Measurements from ENCODE around the gene DVL3. TPM values are rescaled to one million over a fixed set of nuclear protein-coding genes. Genes with fewer than 3 reads are reported as not detected.

DVL3 gene
- total RNA-seq, 1 experiment from 2014 or later, result 60.7 TPM

GRCh38 chr3:184175506-184175905 lies 20.3 kb downstream of the DVL3 start:
- DNase-seq (ENCODE audit: low read depth, low spot score) (no peak), ATAC-seq (no peak)
- H3K4me1 ChIP-seq (ENCODE audit: control insufficient read depth in 1 of 2, insufficient read depth in 2 of 2, low read length in 2 of 2), result peaks cover 10 to 30% of the 10 kb centered on the region in 2 experiments
- H3K27ac ChIP-seq (ENCODE audit: low read depth, low read length), result peak overlapping the region; percentile 92
- peaks cover 24 to 37% of the 10 kb centered on the region in 2 experiments for H3K36me3 ChIP-seq (ENCODE audit: control insufficient read depth in 1 of 2, insufficient read depth in 2 of 2, low read length in 2 of 2)
- ChIA-PET CTCF (interaction anchor here (1.6 kb wide), 1 partner anchor 11 kb away, joined by 5 read pairs; the partner anchor contains the start of gene ABCF3), POLR2A (interaction anchor here (0.6 to 1.7 kb wide), 2 partner anchors 10 to 86 kb away, joined by 3 to 4 read pairs; partner anchors contain the start of gene ABCF3), RAD21 (ENCODE audit: low non-redundant PET in 1 of 2, low total read pairs in 2 of 2, uncharacterized antibody in 2 of 2, unreplicated experiment in 2 of 2) (no interaction called here)
- peaks cover 51% of the 10 kb centered on the region for H3K79me2 ChIP-seq (ENCODE audit: insufficient read depth, low read length)
- H3K4me3 ChIP-seq (replicated peaks in 1 of 2; ENCODE audit: low read depth in 1 of 2, low read length in 2 of 2), result peak overlapping the region; percentile 96
- no peaks in the 10 kb centered on the region for H3K9me3 ChIP-seq (ENCODE audit: control insufficient read depth in 1 of 2, insufficient read depth in 1 of 2, low read depth in 1 of 2, low read length in 2 of 2)
- H2AFZ ChIP-seq (ENCODE audit: low read depth, low read length, poor library complexity, severe bottlenecking), result no peak overlapping the region
- intact Hi-C loops (cut with micrococcal nuclease), result loop anchor here (2.0 kb wide), 1 partner anchor 41 kb away; the partner anchor contains the start of gene EIF2B5
- H3K4me2 ChIP-seq (ENCODE audit: low read length), result peak overlapping the region; percentile 89
- H3K27me3 ChIP-seq (ENCODE audit: insufficient read depth, low read length), result no peaks in the 10 kb centered on the region
- TF ChIP-seq, protein P1, sequence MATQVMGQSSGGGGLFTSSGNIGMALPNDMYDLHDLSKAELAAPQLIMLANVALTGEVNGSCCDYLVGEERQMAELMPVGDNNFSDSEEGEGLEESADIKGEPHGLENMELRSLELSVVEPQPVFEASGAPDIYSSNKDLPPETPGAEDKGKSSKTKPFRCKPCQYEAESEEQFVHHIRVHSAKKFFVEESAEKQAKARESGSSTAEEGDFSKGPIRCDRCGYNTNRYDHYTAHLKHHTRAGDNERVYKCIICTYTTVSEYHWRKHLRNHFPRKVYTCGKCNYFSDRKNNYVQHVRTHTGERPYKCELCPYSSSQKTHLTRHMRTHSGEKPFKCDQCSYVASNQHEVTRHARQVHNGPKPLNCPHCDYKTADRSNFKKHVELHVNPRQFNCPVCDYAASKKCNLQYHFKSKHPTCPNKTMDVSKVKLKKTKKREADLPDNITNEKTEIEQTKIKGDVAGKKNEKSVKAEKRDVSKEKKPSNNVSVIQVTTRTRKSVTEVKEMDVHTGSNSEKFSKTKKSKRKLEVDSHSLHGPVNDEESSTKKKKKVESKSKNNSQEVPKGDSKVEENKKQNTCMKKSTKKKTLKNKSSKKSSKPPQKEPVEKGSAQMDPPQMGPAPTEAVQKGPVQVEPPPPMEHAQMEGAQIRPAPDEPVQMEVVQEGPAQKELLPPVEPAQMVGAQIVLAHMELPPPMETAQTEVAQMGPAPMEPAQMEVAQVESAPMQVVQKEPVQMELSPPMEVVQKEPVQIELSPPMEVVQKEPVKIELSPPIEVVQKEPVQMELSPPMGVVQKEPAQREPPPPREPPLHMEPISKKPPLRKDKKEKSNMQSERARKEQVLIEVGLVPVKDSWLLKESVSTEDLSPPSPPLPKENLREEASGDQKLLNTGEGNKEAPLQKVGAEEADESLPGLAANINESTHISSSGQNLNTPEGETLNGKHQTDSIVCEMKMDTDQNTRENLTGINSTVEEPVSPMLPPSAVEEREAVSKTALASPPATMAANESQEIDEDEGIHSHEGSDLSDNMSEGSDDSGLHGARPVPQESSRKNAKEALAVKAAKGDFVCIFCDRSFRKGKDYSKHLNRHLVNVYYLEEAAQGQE (IDR thresholded peaks at IDR 0.05; ENCODE audit: low read depth), result no peak
- no peak for TF ChIP-seq EZH2phosphoT487 (IDR thresholded peaks at IDR 0.05; ENCODE audit: borderline replicate concordance)
- TF ChIP-seq POLR2AphosphoS5 (IDR thresholded peaks at IDR 0.05; ENCODE audit: low read depth, low read length), result no peak
- peak overlapping the region; percentile 96 for H3K9ac ChIP-seq (ENCODE audit: low read length)
- no peaks in the 10 kb centered on the region for H4K20me1 ChIP-seq (ENCODE audit: insufficient read depth)
- no peaks in the 10 kb centered on the region for H3K9me2 ChIP-seq (ENCODE audit: insufficient read depth)
- BruUV-seq (replicated peaks), result no TSS peak

DNA sequence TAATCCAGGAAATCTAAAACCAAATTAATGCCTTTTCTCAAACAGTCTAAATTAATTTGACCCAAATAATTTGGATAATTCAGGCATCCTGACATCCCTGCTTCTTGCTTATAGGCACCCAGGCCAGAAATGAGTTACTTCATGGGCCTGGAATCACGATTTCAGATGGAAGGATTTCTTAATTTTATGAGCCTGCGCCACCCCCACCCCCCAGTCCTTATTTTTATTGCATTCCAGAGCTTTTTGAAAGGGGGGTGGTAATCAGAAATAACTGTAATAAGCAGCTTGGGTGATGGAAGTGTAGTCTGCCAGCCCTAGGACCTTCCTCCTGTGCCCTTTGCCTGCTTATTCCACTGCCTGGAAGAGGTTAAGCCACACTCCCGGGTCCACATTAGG lies 20.8 kb downstream of the DVL3 start:
- BruUV-seq (replicated peaks), result TSS peak; percentile 87
- H3K79me2 ChIP-seq (ENCODE audit: insufficient read depth, low read length), result peaks cover 51% of the 10 kb centered on the region
- H3K4me1 ChIP-seq (ENCODE audit: control insufficient read depth in 1 of 2, insufficient read depth in 2 of 2, low read length in 2 of 2), result peaks cover 10 to 30% of the 10 kb centered on the region in 2 experiments
- CTCF ChIA-PET, result interaction anchor here (0.6 to 1.6 kb wide), 3 partner anchors 10 to 280 kb away, joined by 4 to 5 read pairs (median 4); partner anchors contain the start of genes ABCF3 and EEF1AKMT4
- peak overlapping the region; percentile 89 for H3K4me2 ChIP-seq (ENCODE audit: low read length)
- ATAC-seq (peak; percentile 17), DNase-seq (ENCODE audit: low read depth, low spot score) (no peak)
- no peaks in the 10 kb centered on the region for H4K20me1 ChIP-seq (ENCODE audit: insufficient read depth)
- H3K9me2 ChIP-seq (ENCODE audit: insufficient read depth), result no peaks in the 10 kb centered on the region
- peak overlapping the region; percentile 96 for H3K4me3 ChIP-seq (replicated peaks in 1 of 2; ENCODE audit: low read depth in 1 of 2, low read length in 2 of 2)
- H2AFZ ChIP-seq (ENCODE audit: low read depth, low read length, poor library complexity, severe bottlenecking), result no peak overlapping the region
- intact Hi-C loops (cut with micrococcal nuclease), result loop anchor here (2.0 kb wide), 2 partner anchors 41 to 73 kb away; partner anchors contain the start of genes ALG3, EEF1AKMT4 and EIF2B5
- peak overlapping the region; percentile 96 for H3K9ac ChIP-seq (ENCODE audit: low read length)
- peak overlapping the region; percentile 92 for H3K27ac ChIP-seq (ENCODE audit: low read depth, low read length)
- H3K36me3 ChIP-seq (ENCODE audit: control insufficient read depth in 1 of 2, insufficient read depth in 2 of 2, low read length in 2 of 2), result peaks cover 28 to 42% of the 10 kb centered on the region in 2 experiments
- H3K27me3 ChIP-seq (ENCODE audit: insufficient read depth, low read length), result no peaks in the 10 kb centered on the region
- POLR2A ChIA-PET, result interaction anchor here (1.2 kb wide), 2 partner anchors 8 to 10 kb away, joined by 4 to 12 read pairs; partner anchors contain the start of gene ABCF3
- RAD21 ChIA-PET (ENCODE audit: low non-redundant PET in 1 of 2, low total read pairs in 2 of 2, uncharacterized antibody in 2 of 2, unreplicated experiment in 2 of 2), result interaction anchor here in 1 of 2 experiments (0.6 kb wide), 1 partner anchor 16 kb away, joined by 3 read pairs; no protein-coding TSS in a partner anchor
- H3K9me3 ChIP-seq (ENCODE audit: control insufficient read depth in 1 of 2, insufficient read depth in 1 of 2, low read depth in 1 of 2, low read length in 2 of 2), result no peaks in the 10 kb centered on the region
- no peak for TF ChIP-seq TCF7L2 (IDR thresholded peaks at IDR 0.05; ENCODE audit: borderline replicate concordance, extremely low read depth, insufficient read depth, insufficient read length)
- no peak for TF ChIP-seq JUND (IDR thresholded peaks at IDR 0.05)
- TF ChIP-seq, protein P1 (IDR thresholded peaks at IDR 0.05; ENCODE audit: low read depth), result no peak
- TF ChIP-seq, protein P2, sequence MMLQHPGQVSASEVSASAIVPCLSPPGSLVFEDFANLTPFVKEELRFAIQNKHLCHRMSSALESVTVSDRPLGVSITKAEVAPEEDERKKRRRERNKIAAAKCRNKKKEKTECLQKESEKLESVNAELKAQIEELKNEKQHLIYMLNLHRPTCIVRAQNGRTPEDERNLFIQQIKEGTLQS (IDR thresholded peaks at IDR 0.05), result no peak
- TF ChIP-seq SIN3A (IDR thresholded peaks at IDR 0.05; ENCODE audit: low read depth), result no peak
- TF ChIP-seq RAD21 (IDR thresholded peaks at IDR 0.05; ENCODE audit: low read depth), result no peak
- no peak for TF ChIP-seq SRF (IDR thresholded peaks at IDR 0.05; ENCODE audit: low read depth)
- TF ChIP-seq EZH2phosphoT487 (IDR thresholded peaks at IDR 0.05; ENCODE audit: borderline replicate concordance), result no peak
